HG02973 (cell line): Measurements from ENCODE around the gene ICAM4.
A peak's percentile ranks its signal among the peaks of the same experiment; 100 is the strongest.

Source experiments
- ATAC-seq: cut with Tn5 transposase; IDR thresholded peaks from one replicate; pipeline ENCODE4 v1.9.1; 2021; ENCODE audit warnings: moderate library complexity; ENCODE audit not compliant: unreplicated experiment

ICAM4 gene

DNA sequence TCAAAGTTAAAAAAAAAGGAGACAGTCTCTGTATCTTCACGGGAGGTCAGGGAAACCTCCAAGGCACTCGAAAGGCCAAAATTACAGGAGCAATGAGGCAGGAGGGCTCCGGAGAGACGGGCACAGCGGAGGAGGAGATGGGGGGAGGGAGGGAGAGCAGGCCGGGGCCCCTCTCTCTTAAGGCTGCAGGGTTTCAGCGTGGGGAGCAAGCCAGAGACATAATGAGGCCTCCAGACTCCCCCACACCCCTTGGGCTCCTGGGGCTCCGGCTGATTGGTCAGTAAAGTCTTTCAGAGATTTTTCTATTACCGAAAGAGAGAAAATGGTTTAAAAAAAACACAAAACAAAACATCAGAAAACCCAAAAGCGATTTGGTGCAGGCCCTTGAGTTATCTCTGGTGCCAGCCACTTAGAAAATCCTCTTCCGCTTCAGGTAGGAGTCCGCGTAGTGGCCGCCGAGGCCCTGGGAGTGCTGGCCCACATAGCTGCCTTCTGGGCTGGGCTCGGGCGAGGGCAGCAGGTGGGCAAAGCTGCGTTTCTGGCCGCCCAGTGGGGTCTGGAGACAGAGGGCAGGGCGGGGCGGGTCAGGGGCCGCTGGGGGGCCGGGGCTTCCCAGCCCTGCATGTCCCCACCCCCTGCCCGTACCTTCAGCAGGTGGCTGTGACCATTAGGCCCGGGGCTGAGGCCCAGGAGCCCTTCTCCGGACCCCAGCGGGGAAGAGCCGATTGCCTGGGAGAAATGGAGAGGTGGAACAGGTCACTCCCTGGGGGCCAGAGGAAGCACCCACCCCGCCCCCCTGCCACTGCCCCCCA is 30.5 kb downstream of the ICAM4 start:
- no peak for ATAC-seq

DNA sequence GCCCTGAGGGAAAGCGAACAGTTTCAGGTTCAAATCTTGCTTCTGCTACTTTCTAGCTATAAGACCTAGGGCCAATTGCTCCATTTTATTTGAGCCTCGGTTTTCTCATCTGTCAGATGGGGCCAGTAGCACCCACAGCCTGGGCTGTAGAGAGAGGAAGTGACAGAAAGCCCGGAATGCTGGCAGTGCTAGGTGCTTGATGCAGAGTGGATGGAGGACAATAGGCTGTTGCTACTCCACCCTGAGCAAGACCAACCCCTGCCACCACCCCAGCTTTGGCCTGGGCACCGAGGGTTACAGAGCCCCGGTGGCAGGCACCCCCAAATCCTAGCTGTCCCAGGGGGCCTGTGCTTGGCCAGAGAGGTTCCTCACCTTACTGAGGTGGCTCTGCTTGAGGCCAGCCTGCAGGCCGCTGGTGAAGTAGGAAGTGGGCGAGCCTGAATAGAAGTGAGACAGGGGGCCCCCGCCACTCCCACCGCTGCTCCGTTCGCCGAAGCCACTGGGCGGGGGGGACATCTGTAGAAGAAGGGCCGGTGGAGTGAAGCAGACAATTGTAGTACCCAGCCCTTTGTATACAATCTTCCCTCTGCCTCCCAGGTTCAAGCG is 31.2 kb downstream of the ICAM4 start:
- ATAC-seq, result no peak

DNA sequence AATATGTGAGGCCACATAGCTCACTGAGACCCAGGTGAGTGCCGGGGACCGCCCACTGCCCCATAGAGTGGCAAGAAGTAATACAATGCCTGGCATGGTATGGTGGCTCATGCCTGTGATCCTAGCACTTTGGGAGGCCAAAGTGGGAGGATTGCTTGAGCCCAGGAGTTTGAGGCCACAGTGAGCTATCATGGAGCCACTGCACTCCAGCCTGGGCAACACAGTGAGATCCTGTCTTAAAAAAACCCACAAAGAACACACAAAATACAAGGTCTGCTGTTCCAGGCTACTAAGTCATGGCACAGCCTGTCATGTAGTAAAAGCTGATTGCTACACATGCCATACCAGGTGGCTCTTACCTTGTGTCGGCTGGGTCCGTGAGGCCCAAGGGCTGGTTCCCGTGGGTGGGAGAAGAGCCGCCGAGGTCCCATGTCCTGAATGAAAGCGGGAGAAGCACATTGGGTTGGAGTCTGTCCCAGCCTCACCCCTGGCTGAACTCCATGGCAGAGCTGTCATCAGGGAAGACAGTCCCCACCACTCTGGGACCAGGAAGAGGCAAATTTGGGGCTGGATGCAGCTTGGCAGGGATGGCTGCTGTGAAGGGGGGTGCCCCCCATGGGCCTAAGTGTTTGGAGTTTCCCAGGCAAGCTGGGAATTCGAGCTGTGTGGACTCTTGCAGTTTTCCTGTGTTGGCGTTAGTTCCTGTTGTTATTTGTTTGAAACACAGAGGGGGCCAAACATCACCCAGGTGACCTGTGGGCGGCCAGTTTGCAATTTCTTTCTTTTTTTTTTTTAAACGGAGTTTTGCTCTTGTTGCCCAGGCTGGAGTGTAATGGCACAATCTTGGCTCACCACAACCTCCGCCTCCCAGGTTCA is 32.3 kb downstream of the ICAM4 start:
- no peak for ATAC-seq

DNA sequence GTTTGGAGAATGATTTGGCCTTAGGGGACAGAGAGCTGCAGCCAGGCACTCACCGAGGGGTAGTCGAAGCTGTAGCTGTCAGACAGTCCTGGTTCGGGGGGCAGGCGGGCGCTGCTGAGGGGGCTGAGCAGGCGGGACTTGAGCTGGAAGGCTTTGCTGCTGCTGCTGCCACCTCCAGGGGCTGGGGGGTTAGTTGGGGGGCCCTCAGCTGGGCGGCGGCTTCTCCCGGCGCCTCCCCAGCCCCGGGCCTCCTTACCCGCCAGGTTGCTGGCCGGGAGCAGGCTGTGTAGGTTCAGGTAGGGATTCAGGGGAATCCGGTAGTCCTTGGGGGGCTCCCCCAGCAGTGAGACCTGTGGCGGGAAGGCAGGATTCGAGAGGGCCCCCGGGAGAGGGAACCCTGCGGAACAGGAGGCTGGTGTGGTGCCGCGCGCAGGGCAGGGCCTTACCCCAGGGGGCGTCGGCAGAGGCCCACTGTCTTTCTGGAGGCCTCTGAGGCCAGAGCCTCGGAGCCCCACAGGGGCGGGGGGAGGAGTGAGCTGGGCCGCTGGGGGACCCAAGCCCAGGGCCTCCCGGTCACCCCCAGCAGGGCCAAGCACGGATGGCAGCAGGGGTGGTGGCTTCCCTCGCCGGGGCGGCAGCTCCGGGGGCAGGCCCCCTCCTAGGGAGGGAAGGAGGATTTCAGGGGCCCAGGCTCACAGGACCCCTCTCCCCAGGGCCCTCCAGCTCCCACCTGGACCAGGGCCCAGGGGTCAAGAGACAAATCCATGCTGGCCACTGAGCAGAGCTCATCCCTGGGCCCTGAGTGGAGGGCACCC is 34.1 kb downstream of the ICAM4 start:
- no peak for ATAC-seq

DNA sequence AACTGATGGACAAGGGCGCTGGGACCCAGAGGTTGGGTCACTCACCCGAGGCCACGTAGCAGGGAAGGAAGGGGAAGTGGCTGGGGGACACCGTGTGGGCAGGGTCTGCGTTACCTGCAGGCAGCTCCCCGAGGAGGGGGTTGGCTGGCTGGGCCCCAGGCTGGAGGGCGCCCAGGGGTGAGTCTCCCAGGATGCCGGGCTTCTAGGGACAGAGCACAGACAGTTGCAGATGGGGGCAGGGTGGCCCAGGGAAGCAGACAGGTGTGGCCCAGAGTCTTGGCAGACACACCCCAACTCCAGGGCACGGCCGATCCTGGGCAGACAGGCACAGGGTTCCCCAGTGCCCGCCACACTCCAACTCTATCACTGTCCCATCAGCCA is 34.7 kb downstream of the ICAM4 start:
- ATAC-seq, result no peak

DNA sequence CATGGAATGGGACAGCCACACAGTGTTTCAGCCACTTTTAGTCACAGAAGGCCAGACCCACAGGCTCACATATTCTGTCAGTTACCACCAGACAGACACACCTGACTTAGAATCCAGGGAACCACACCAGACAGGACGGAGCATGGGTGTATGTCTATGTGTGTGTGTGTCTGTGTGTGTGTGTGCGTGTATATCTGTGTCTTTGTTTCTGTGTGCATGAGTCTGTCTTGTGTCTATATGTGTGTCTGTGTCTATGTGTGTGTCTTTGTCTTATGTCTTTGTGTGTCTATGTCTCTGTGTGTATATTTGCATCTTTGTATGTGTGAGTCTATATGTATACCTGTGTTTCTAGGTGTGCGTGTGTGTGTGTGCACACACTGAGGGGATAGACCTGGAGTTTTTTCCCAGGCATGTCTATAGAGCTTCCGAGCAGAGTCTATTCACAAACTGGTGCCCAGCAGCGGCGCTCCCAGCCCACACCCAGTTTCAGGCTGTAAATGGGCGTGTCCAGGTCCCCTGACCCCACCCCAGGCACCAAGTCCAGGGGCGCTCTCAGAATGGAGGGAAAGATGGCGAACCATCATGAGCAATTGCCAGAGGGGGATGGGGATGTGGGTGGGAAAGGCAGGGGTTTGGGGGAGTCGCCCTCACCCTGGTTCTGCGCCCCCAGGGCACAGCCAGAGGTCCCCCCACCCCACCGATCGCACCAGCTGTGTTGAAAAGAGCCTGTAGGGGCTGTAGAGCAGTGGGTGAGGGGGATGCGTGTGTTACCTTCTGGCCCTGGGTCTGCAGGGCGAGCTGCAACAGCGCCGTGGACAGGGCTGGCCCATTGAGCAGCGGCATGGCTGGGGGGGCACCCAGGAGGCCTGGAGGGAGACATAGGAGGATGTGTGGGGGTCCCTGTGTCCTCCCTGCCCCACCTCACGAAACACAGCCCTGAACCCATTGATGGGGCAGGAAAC is 35.4 kb downstream of the ICAM4 start:
- ATAC-seq, result no peak

DNA sequence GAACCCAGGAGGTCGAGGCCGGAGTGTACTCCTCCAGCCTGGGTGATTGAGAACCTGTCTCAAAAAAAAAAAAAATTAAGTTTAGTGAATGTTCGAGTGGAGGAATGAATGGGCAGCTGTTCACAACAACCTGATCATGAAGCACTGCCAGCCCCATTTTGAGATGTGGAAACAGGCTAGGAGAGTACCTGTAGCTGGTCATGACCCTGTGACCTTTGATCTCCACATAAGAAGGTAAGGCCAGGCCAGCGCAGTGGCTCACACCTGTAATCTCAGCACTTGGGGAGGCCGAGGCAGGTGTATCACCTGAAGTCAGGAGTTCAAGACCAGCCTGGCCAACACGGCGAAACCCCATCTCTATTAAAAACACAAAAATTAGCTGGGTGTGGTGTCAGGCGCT is 39.0 kb downstream of the ICAM4 start:
- no peak for ATAC-seq

DNA sequence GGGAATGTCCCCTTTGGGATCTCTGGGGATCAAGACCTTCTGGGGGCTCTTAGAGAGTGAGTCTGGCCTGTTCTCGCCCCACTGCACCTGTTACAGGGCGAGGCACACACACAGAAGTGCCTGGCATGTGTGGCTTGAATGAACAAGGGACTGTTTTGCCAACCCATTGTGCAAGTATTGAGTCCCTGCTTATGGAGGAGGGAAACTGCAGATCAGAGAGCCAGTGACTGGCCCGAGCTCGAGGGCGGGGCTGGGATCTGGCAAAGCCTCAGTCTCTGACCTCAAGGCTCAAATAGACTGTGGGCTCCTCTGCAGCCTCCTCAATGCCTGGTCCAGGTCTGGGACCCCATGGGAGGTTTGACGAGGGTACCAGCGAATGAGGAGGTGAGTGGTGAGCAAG is 41.0 kb downstream of the ICAM4 start:
- ATAC-seq, result no peak

DNA sequence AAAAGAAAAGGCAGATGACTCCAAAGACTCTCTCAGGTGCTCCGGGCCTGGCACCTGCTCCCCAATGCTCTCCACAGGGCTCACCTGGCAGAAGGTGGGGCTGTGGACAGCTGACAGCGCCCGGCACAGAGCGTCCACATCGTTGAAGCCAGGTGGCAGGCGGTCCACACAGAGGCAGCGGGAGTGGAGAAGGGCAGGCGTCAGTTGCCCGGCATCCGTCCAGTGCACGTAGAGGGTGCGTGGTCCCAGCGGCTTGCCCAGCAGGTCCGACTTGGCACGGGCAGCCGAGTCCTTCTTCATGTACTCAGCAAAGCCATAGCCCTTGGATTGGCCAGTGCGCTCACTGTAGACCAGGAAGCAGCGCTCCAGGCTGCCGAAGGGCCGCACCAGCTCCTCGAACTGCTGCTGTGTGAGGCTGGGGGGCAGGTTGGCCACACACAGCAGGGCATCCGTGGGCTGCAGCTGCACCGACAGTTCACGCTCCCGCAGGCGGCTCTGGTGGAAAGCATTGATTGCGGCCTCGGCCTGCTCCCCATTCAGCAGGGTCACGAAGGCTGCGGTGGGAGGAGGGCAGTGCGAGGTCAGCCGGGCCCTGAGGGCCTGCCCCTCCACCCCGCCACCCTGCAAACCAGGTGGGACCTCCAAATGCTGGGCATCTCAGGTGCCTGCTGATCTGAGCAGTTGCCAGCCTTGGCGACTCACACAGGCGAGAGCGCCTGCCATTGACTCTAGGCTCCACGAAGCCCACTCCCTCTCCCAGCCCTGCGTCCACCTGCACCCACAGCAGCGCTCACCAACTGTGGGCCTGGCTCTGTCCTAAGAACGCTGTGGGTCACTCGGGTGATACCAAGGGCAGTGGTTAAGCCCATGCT is 42.0 kb downstream of the ICAM4 start:
- ATAC-seq, result no peak

DNA sequence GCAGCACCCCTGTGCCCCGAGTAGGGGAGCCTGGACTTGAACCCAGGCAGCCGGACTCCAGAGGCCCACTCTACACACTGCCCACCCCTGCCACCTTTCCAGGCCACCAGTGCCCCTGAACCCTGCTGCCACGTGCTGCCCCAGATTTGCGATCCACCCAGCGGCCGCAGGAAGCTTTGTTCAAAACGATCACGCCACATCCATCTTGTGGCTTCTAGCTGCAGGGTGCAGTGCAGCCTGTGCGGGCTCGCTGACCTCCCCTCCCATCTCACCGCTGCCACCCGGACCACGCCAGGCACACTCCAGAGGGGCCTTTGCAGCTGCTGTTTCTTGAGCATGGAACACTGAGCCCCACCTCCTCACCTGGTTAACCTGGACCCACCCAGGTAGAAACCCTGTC is 42.8 kb downstream of the ICAM4 start:
- no peak for ATAC-seq

DNA sequence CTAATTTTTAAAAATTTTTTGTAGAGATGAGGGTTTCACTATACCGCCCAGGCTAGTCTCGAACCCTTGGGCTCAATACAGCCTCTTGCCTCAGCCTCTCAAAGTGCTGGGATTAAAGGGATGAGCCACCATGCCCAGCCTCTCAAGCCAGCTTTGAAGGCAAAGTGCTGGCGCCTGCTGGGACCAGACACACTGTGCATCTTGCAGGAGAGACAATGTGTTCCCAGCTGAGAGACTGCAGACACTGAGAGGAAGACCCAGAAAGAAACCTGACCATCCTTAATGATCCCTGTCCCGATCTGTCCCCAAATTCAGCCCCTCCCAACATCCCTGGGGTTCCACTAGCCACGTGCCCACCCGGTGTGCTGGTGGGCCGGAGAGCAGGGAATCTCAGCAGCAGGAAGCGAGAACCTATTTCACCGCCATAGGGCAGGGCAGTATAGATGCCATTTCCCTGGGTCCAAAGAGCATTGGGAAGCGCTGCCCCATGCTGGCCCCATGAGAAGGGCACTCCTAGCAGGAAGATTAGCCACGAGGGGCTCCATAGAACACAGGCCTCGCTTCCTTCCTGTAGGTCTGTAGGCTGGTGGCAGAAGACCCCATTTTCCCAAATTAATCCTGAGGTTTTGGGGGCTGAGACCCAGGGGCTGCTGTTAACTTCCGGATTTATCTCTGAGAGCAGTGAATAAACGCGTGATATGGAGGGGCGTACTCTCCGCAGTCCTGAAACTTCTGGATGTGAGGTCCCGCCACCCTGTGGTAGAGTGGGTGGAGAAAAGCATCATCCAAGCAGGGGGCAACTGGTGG is 45.6 kb downstream of the ICAM4 start:
- peak; percentile 2 for ATAC-seq

DNA sequence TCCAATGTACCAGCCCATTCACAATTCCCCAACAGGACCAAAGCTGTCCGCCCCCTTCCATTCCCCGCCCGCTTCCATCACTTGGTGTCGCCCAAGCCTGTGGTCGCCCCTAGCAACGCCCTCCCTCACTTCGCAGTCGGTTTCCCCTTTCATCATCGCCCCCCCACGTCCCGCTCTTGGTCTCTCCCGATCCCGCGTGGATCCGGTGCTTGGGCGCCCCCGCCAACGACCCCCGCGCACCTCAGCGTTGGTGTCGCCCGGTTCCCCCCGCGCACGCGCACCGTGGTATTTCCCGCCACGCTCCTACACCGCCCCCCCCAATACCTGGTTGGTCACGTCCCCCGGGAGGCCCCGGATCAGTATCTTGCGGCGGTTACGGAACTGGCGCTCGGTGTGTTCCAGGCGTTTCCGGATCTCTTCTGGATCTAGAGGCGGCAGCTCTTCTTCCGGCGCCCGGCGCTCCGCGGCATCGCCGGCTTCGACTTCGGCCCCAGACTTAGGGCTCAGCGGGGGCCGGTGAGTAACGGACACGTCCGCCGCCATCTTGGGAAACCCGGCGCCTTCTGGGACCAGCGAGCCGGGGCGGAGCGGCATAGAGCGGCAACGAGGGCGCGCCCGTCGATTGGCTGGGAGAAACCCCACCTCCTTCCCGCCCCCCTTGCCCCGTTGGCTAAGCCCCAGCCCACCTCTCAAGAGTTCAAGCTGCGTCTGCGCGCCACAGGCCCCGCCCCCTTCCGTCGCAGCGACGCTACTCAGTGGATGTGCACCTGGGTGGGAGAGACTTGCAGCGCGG is 46.4 kb downstream of the ICAM4 start, which contains the start of gene RAVER1:
Gene RAVER1, minus strand, starts transcription at position 565 of the 793 bp plus-strand sequence. Its CDS starts 22 bp downstream, at position 543.
- peak; percentile 72 for ATAC-seq

DNA sequence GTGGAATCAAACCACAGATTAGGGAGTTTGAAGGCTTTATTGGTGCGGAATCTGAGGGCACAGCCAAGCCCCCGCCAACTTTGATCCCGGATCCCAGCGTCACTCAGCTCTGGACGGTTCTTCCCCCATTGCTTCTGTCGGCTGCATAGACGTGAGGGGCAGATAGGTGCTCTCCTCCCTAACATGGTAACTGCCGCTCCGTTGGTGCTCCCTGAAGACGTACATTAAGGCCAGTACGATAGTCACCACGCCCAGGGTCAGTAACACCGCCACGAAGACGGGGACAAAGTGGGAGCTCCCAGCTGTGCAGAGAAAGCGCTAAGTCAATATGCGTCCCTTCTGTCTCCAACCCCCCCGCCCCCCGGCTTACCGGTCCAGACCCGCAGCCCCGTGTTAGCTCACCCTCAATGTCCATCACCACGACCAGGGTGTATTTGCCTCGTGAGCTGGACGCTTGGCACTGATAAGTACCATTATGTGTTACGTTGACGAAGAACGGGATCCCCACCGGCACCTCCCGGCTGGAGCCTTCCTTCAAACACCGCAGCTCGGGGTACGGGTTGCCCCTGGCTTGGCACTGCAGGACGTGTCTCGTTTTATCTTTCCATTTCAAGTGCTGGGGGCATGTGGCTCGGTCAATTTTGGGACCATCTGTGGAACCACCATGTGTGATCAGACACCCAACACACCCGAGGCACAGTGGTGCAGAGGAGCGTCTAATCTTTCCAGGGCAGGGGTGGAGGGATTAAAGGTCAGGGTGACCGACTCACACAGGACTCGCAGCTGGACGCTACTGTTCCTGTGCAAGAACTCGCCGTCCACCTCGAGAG is 47.2 kb downstream of the ICAM4 start:
- no peak for ATAC-seq

DNA sequence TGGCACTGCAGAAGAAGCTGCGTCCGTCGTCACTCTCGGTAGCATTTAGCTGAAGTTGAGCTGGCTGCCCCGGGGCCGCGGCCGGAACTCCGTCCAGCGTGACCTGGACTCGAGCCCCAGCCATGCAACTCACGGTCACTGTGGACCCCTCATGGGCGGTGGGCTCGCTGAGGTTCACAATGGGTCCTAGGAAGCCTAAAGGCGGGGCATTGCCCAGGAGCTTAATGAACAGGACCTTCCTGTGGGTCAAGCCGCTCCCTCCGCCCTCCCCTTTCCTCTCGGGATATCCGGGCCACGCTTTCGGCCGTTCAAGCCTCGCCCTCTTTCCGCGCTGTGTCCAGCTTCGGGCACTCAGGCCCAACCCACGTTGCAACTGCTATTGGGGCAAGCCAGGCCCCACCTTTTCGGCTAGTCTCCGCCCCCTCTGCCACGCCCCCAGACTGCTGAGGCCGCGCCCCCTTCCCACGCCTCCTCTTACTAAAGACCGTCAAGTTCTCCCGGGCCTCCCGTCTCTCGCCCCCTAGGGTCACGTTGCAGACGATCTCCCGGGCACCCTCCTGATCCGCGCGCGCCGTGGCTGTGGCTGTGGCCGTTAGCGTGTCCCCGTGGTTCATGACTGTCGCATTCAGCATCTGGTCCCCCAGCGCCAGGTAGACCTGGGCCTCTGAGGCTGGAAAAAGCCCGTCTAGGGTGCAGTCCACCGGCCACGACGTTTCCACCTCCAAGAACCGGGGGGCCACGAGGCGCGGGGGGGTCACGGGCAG is 48.0 kb downstream of the ICAM4 start:
- no peak for ATAC-seq

DNA sequence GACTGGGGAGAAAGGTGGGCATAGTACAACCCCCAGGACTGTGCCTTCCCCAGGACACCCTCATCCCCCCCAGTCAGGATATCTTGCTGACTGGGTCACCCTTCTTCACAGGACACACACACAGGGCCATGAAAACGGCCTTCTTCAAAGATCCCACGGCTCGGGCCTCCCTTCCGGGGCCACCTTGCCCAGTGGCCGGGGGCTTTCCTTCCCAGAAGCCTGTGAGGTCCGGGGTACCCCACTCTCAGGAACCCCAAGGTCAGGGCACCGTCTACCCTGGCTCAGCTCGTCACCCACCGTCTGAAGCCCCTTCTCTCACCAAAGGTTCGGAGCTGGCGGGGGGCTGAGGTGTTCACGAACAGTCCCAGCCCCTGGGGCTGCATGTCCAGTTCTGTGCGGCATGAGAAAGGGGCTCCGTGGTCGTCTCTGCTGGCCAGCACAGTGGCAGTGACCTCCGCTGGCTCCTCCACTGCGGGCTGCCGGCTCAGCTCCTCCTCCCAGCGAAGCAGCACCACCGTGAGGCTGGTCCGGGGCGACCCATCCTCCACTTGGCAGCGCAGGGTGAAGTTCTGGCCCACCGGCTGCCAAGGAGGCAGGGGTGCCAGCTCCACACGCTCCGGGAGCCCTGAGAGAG is 48.7 kb downstream of the ICAM4 start:
- ATAC-seq, result no peak
